GM12801 (cell line): ENCODE results near the gene SKAP2.

Source experiments
- TF ChIP-seq, protein P1 (sequence below): IDR thresholded peaks from one replicate; pipeline ENCODE4 v1.5.1; 2011; ENCODE audit warnings: control low read depth; ENCODE audit not compliant: insufficient read length; ENCODE audit errors: extremely low read depth

Gene SKAP2

DNA sequence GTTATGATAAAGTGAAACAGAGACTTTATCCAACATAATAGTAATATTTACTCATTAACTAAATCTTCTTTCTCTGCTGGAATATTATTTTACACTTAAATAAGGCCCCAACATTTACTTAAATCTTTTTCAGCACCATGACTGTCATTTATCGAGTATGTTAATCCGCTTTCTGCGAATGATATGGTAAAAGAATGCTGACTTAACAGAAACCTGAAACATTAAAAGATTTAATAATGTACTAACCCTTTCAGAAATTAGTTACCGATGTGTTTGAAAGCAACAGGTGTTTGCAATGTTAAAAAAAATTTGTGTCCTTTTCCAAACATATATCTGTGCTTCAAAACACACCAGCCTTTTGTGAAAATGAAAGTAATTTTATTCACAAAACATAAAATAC is 190.5 kb downstream of the SKAP2 start:
- TF ChIP-seq, protein P1, sequence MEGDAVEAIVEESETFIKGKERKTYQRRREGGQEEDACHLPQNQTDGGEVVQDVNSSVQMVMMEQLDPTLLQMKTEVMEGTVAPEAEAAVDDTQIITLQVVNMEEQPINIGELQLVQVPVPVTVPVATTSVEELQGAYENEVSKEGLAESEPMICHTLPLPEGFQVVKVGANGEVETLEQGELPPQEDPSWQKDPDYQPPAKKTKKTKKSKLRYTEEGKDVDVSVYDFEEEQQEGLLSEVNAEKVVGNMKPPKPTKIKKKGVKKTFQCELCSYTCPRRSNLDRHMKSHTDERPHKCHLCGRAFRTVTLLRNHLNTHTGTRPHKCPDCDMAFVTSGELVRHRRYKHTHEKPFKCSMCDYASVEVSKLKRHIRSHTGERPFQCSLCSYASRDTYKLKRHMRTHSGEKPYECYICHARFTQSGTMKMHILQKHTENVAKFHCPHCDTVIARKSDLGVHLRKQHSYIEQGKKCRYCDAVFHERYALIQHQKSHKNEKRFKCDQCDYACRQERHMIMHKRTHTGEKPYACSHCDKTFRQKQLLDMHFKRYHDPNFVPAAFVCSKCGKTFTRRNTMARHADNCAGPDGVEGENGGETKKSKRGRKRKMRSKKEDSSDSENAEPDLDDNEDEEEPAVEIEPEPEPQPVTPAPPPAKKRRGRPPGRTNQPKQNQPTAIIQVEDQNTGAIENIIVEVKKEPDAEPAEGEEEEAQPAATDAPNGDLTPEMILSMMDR = no peak

DNA sequence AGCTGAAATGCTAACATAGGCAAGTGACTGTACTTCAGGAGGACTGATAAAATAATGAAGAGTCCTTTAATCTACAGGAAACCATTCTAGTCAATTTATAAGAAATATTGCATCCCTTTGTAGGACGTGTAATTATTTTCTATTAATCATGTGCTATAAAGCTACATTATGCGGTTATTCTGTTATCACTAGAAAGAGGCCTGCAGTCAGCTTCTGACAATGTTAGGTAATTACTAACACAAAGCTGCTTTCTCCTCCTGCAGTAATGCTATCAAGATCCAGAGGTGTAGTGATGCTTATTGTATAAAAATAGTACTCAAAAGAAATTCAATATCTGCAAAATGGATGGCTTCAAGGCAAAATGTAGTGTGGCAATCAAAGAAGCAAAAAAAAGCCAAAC is 191.1 kb downstream of the SKAP2 start:
- TF ChIP-seq, protein P1 = no peak

DNA sequence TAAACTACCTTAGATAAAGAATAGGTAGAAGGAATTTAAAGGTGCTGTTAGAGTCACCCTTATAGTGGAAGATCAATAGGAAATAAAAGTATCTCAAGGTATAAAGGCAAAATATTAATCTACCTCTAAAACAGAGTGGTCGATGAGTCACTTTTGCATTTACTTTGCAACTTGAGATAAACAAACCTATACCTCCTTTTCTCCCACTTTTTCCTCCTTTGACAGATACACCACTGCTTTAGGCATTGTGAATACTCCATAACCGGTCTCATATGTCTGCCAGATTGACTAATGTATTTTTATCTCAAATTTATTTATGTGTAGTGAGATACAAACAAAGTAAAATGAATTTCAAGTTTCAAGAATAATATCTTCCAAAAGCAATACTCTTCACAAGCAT is 193.5 kb downstream of the SKAP2 start:
- TF ChIP-seq, protein P1 = no peak

DNA sequence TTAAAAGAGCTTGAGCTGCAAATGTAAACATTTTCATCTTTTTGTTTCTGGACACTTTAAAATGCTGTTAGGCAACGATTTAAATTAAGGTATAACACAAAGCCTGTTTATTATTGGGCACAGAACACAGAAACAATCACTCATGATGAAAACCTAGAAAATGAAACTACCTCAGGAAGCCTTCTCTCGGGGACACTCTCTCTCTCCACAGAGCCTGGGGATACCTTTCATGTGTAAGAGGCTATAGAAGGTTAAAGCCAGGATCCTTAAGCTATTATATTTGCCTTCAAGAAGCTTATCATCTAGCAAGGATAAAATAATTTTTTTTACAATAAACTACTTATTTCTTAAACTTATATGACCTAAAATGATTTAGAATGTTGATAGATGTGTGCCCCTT is 194.1 kb downstream of the SKAP2 start:
- TF ChIP-seq, protein P1 = no peak

DNA sequence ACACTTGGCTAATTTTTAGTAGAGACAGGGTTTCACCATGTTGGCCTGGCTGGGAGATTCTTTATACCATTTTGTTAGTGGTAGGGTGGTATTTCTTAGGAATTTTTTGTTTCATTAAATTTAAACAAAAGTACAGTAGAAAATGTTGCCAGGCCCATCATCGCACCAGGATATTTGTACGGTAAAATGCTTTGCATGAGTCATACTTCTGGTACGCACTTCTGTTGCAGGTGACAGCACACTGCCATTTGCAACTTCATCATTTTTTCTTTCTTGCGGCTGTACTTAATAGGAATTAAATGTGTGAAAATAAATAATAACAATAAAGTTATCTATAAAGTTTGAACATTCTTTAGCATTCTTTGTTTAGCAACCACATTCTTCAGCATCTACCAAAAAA is 195.6 kb downstream of the SKAP2 start:
- TF ChIP-seq, protein P1 = no peak

DNA sequence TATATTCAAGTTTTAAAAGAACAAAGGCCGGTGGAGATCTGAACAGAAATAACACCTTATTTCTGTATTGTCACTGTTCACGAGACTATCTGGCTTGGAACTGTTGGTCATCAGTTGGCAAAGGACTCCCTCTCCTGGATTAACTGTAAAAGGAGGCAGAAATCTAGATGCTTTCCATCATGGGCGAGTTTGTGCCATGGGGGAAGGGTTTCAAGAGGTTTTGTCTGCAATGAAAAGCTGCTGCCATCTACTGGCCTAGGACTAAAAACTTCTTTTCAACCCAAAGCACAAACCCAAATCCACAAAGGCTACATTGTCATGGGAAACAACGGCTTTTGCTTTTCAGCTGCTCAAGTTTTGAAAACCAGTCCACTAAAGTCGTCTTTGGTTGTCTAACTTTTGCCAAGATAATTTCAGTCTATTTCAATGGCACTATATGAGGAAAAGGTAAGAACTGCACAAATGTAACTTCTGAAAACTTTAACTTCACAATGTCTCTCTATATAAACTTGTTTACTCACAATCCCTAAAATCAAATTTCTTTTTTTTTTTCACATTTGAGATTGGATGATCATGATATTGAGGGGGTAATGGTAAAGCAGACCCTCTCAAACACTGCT is 196.8 kb downstream of the SKAP2 start:
- TF ChIP-seq, protein P1 = no peak

DNA sequence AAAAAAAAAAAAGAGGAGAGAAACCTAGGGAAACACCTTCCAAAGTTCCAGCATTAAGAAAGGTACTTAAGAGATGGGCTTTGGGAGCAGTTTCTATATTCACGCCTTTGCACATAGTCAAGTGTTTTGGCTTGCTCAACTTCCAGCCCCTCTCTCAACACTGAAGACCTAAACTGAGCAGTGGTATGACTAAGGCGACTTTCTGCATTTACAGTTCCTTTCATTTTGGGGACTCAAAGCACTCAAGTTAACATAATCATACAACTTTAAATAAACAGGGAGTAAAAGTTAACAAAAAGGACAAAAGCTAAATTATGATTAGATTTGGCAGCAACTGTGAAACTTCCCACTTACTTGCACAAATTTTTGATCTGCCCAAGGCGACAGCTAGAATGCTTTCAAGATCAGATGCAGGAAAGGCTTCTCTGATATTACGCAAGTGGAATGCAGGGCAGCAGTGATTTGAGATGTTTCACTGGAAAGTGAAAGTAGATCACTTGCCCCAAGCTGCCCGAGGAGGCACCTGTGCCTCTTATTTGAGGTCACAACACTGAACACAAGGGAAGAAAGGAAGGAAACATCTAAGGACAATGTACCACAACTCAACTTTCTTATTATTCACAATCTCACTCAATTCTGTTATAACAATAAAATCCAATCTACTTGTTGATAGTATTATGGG is 199.5 kb downstream of the SKAP2 start:
- TF ChIP-seq, protein P1 = no peak

DNA sequence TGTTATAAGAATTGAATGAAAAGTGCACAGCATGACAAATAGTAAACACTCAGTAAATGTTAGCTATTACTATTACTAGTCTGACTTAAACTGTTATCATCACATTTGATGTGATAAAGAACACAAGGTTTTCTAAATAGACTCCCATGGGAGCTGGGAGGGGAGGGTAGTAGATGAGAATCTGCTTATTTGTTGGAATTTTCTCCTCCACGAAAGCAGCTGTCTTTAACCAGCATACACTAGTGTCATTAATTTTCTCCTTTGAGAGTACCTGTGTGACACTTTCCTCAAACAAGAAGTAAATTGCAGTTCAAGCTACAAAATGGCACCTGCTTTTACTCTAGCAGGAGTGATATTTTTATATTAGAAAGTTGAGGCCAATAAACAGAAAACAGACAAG is 200.1 kb downstream of the SKAP2 start:
- TF ChIP-seq, protein P1 = no peak
